SW480 (cell line): ENCODE data around the gene LRG1.
A peak's percentile ranks its signal among the peaks of the same experiment; 100 is the strongest.

ENCODE experiments used
- DNase-seq: peaks from one replicate; pipeline ENCODE4 v3.0.0-alpha.2; 2016; ENCODE audit warnings: low spot score

LRG1 gene

GRCh38 chr19:4539693-4540581, at the start of gene LRG1:
LRG1 (minus strand) TSS chr19:4540036; CDS start chr19:4540013, 23 bp downstream.
- DNase-seq = no peak

- DNase-seq = no peak
These were observed 48.5 kb upstream of the LRG1 start for GRCh38 chr19:4588291-4588761.

GRCh38 chr19:4587527-4587926, 47.7 kb upstream of the LRG1 start:
- DNase-seq = no peak

- DNase-seq = no peak
These were observed 46.9 kb upstream of the LRG1 start for GRCh38 chr19:4586691-4587090.

- no peak for DNase-seq
These were observed 46.4 kb upstream of the LRG1 start for GRCh38 chr19:4586245-4586644.

- no peak for DNase-seq
These were observed 45.7 kb upstream of the LRG1 start for GRCh38 chr19:4585556-4585955.

GRCh38 chr19:4584670-4585460, 45.0 kb upstream of the LRG1 start:
- no peak for DNase-seq

GRCh38 chr19:4583961-4584669, 44.3 kb upstream of the LRG1 start:
- DNase-seq = peak; percentile 66

GRCh38 chr19:4582980-4583842, 43.4 kb upstream of the LRG1 start:
- DNase-seq = peak; percentile 87

GRCh38 chr19:4581666-4582553, 42.1 kb upstream of the LRG1 start:
- no peak for DNase-seq

- DNase-seq = no peak
These were observed 41.3 kb upstream of the LRG1 start for GRCh38 chr19:4580961-4581665.

GRCh38 chr19:4580021-4580901, 40.4 kb upstream of the LRG1 start:
- no peak for DNase-seq

- no peak for DNase-seq
These were observed 39.6 kb upstream of the LRG1 start for GRCh38 chr19:4579389-4579788.

- no peak for DNase-seq
These were observed 38.9 kb upstream of the LRG1 start for GRCh38 chr19:4578552-4579248.

- DNase-seq = no peak
These were observed 37.4 kb upstream of the LRG1 start for GRCh38 chr19:4577020-4577782.

GRCh38 chr19:4576016-4576933, 36.4 kb upstream of the LRG1 start:
- DNase-seq = no peak
